Stimulated activated CD4-positive, alpha-beta T cell treated with anti-CD3 and anti-CD28 coated beads, Interleukin-12 subunit alpha, Interleukin-12 subunit beta, amount 100 ng/mL, for 24 hours (primary cell): ENCODE measurements around the gene WNT8A.

Source experiments
- DNase-seq, 2 experiments: peaks; one replicate each; pipeline ENCODE4 v3.0.0-alpha.2; 2020; ENCODE audit warnings: low read depth in 2 of 2

WNT8A gene

GRCh38 chr5:138091685-138092084 lies 7.9 kb downstream of the WNT8A start:
- no peak for DNase-seq

GRCh38 chr5:138092301-138092700 lies 8.5 kb downstream of the WNT8A start:
- no peak for DNase-seq

GRCh38 chr5:138093036-138093435 lies 9.2 kb downstream of the WNT8A start:
- DNase-seq: no peak

- no peak for DNase-seq
These were observed 11.5 kb downstream of the WNT8A start for GRCh38 chr5:138095100-138095907.

- DNase-seq: no peak
These were observed 12.5 kb downstream of the WNT8A start for GRCh38 chr5:138096363-138096762.

GRCh38 chr5:138096997-138097828 lies 13.4 kb downstream of the WNT8A start:
- no peak for DNase-seq

GRCh38 chr5:138102454-138103318 lies 18.9 kb downstream of the WNT8A start:
- DNase-seq: no peak

GRCh38 chr5:138103319-138103637 lies 19.4 kb downstream of the WNT8A start:
- DNase-seq: no peak

- no peak for DNase-seq
These were observed 21.9 kb downstream of the WNT8A start for GRCh38 chr5:138105709-138106108.

- DNase-seq: no peak
These were observed 23.4 kb downstream of the WNT8A start for GRCh38 chr5:138107213-138107612.

- DNase-seq: no peak
These were observed 25.8 kb downstream of the WNT8A start for GRCh38 chr5:138109463-138110265.

- no peak for DNase-seq
These were observed 26.6 kb downstream of the WNT8A start for GRCh38 chr5:138110266-138110963.

- DNase-seq: no peak
These were observed 27.3 kb downstream of the WNT8A start for GRCh38 chr5:138111181-138111580.

- no peak for DNase-seq
These were observed 28.1 kb downstream of the WNT8A start for GRCh38 chr5:138111937-138112336.

GRCh38 chr5:138115254-138115653 lies 31.4 kb downstream of the WNT8A start:
- no peak for DNase-seq

- DNase-seq: no peak
These were observed 44.5 kb downstream of the WNT8A start for GRCh38 chr5:138128334-138128733.

GRCh38 chr5:138129347-138129746 lies 45.5 kb downstream of the WNT8A start:
- DNase-seq: no peak

- DNase-seq: no peak
These were observed 48.7 kb downstream of the WNT8A start for GRCh38 chr5:138132543-138132942.

- DNase-seq: no peak
These were observed 55.3 kb downstream of the WNT8A start, which contains the start of gene NME5 for GRCh38 chr5:138138949-138139780. TSS of gene NME5 (minus strand) at chr5:138139428. CDS start at chr5:138138780, 648 bp downstream.

GRCh38 chr5:138139781-138140090 lies 55.9 kb downstream of the WNT8A start:
- no peak for DNase-seq
